KBM-7 (cell line): ENCODE measurements around the gene TRIM10.

Source experiments
- DNase-seq: peaks from one replicate; pipeline ENCODE4 v3.0.0-alpha.2; 2015
- in situ Hi-C: fragments of 300-500 bp; cut with MboI; formaldehyde crosslinking; loops from 2 replicates; pipeline ENCODE4 v1.14.3; 2020; ENCODE audit warnings: low sequenced_read_pairs, low pct_unique_long_range_greater_than_20kb, mixed read lengths

TRIM10 gene, protein sequence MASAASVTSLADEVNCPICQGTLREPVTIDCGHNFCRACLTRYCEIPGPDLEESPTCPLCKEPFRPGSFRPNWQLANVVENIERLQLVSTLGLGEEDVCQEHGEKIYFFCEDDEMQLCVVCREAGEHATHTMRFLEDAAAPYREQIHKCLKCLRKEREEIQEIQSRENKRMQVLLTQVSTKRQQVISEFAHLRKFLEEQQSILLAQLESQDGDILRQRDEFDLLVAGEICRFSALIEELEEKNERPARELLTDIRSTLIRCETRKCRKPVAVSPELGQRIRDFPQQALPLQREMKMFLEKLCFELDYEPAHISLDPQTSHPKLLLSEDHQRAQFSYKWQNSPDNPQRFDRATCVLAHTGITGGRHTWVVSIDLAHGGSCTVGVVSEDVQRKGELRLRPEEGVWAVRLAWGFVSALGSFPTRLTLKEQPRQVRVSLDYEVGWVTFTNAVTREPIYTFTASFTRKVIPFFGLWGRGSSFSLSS

GRCh38 chr6:30160785-30161531 lies at the start of gene TRIM10:
TRIM10 (minus strand) TSS chr6:30161211; CDS start chr6:30160858, 353 bp downstream.
- in situ Hi-C loops, result no loop called here
- DNase-seq, result no peak

DNA sequence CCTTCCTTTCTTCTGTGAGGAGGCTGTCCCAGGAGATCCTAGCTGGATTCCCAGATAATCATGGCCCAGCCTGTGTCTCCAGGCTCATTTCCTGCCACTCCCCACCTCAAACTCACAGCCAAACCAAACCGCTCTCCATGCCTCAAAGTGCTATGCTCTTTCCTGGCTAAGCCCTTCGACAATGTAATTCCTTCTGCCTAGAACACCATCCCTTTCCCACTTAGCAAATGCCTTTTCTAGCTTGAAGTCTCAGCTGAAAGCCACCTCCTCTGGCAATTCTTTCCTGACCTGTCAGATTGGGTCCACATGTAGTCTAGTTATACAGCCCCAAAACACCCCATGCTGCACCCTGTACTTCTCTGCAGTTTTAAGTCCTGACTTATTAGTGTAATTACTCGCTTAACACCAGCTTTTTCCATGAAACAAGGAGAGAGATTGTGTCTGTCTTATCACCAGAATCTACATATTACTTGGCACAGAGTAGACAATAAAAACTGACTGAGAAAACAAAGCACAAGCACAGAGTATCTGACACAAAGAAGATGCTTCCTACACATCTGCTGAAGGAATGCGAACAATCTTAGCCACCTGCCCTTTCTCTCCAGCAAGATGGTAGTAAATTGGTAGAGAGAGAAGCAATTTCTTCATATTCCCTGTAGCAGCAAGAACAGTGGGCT lies 46.7 kb upstream of the TRIM10 start:
- in situ Hi-C loops, result no loop called here

DNA sequence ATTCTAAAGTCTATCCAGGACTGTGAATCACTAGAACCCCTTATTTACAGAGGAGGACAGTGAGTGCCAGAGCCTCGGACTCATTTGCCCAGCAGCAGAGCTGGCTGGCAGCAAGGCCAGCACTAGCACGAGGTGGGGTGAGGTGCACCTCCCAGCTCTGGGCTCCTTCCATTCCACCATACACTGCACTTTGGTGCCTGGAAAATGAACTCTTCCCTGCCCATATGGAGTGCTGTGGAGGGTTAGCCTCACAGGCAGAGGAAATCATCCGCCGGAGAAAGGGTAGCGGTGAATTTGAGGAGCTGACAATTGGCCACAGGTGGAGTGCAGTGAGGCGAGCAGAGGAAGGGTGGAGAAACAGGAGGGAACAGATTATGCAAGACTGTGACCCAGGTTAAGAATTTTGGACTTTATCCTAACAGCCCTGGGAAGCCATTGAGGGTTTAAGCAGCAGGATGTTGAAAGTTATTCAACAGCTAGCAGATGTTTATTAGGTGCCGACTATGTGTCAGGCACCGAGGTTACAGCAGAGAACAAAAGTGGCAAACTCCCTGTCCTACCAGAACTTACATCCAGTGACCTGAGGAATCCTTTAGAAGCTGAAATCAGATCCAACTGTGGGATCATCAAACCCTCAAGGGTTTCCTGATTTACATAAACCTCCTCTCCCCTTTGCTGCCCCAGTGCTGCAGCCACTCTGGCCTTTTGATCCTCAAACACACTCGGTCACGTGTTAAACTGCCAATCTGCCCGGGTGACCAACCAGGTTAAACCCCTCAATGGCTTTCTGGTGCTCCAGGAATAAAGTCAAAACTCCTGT lies 46.0 kb upstream of the TRIM10 start:
- in situ Hi-C loops, result no loop called here
- DNase-seq, result no peak

More for the DNA sequence above, 46.7 kb upstream of the TRIM10 start:
- no peak for DNase-seq

- in situ Hi-C loops, result no loop called here
- no peak for DNase-seq
Measured at GRCh38 chr6:30206152-30206551, 45.1 kb upstream of the TRIM10 start.

GRCh38 chr6:30204116-30204515 lies 43.1 kb upstream of the TRIM10 start:
- in situ Hi-C loops, result no loop called here
- DNase-seq, result no peak

DNA sequence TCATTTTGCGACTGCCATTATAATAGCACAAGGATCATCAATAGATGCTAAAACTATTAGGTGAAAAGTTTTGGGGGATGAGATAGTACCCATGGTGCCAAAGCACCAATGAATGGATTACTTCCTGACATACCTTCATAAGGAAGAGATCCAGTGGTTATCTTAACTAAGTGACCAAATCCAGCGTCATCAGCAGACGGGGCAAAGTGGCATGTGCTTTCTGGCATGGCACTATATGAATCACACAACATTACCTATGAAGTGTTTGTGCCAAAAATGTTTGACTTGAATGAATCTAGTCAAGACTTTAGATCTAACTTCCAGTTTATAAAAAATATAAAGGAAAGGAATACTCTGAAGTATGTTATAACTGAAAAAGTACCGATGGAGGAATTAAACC lies 41.4 kb upstream of the TRIM10 start:
- DNase-seq, result no peak
- in situ Hi-C loops, result no loop called here

- DNase-seq, result peak; percentile 88
- in situ Hi-C loops, result no loop called here
Measured at GRCh38 chr6:30200551-30201281, 39.7 kb upstream of the TRIM10 start.

DNA sequence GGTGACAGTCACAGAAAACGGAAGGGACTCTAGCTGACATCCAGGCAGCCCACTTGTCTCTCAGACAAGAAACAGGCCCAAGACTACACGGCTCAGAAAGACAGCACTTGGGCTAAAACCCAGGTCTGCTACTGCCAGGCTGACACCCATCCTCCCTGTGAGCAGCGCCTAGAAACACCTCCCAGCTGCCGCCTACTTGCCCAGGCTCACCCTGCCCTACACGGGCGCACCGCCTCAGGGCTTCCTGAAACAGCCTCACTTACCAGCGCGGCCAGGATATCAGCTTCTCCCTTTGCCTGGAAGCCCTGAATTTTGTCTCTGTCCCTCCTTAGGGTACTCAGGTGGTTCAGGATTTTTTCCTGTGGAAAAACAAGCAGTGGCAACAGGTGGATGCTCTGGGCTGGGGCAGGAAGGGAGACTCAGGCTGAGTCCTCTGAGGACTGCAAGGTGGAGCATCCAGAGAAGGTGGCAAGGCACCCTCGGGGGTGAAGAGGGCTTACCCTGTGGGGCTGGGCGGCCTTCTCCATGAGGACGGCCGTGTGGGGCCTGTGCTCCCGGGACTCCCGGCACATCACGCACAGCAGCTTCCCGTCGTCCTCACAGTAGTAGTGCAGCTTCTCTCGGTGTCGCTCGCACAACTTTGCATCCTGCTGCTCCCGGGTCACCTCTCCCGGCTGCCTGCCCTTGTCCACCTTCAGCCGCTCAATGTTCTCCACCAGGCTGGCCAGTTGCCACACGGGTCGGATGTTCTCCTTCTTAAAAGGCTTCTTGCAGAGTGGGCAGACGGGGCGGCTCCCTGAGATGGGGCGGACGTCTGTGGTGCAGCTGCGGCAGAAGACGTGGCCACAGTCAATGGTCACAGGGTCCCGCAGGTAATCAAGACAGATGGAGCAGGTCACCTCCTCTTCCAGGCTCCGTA lies 37.4 kb upstream of the TRIM10 start:
- in situ Hi-C loops, result no loop called here
- no peak for DNase-seq

- DNase-seq, result no peak
Measured at GRCh38 chr6:30196376-30196775, 35.4 kb upstream of the TRIM10 start.

DNA sequence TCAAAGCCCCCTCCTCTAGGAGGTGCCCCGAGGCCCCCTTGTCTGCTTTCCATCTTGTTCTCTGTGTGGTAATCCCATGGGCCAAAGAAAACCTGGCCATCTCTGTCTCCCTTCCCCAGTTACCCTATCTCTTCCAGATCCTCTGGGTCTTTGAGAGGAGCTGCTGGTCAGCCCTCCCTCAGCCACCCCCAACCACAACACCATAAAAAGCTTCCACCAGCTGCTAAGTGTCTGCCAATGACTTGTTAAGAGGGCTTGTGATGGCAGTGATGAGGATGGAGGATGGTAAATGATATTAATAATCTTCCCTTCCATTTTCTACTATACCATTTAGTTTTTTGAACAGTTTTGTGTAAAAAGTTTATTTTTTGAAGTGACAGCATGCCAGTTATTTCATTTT lies 34.9 kb upstream of the TRIM10 start:
- DNase-seq, result no peak
- in situ Hi-C loops, result no loop called here

More at GRCh38 chr6:30196376-30196775, 35.4 kb upstream of the TRIM10 start:
- in situ Hi-C loops, result no loop called here

DNA sequence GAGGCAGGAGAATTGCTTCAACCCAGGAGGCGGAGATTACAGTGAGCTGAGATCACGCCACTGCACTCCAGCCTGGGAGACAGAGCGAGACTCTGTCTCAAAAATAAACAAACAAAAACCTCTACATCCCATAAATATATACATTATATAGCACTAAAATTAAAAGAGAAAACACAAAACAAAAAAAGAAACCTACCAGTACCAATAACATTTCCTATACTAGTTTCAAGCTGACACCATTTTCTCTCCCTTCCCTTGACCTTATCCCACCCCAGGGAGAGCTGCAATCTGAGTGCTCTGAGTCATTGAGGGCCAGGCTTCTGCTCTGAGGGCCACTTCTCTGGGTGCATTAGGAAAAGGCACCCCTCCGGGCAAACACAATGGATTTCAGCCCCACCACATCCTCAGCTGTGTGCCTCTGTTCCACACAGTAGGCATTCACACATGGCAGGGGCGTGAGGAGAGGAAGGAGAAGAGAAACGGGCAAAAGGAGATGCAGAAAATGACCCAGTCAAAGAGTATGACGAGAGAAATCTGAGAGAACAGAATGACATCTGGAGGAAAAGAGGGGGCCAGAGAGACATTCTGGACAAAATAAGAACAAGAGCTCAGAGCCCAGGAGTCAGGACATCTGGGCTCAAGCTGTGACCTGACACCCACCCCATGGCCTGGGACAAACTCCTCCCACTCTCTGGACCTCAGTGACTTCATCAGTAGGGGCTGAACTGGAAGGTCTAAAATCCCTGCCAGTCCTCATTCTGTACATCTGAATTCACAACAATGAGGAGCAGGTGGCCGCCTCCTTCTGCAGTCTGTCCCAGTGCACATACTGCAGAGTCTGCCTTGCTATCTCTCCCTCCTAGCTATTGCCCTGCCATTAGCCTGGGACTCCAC lies 34.0 kb upstream of the TRIM10 start:
- in situ Hi-C loops, result no loop called here
- no peak for DNase-seq

GRCh38 chr6:30192076-30192475 lies 31.1 kb upstream of the TRIM10 start:
- no peak for DNase-seq
- in situ Hi-C loops, result no loop called here

GRCh38 chr6:30188541-30188940 lies 27.5 kb upstream of the TRIM10 start:
- in situ Hi-C loops, result no loop called here
- no peak for DNase-seq

DNA sequence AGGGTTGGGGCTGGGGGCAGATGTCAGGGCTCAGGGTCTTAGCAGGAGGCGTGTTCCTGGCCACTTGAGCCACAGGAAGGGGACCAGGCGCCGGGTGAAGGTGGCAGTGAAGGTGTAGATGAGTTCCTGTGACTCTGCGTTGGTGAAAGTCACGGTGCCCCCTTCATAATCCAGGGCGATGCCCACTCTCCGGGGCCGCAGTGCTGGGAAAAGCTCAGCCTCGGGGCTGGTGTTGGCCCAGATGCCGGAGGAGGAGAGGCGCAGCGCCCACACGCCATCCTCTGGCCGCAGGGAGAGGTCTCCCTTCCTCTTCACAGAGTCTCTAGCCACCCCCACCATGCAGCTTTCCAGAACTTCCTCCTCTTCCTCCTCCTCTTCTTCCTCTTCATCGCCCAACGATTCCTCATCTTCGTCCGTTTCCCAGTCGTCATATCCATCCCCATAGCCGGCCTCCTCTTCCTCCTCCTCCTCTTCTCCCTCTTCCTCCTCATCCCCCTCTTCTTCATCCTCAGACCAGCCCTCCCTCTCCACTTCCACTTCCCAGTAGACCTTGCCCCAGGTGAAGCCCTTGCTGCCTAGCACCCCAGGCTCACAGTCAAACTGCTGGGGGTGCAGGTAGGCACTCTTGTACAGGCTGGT lies 25.0 kb upstream of the TRIM10 start:
- in situ Hi-C loops, result no loop called here
- no peak for DNase-seq

- no peak for DNase-seq
- in situ Hi-C loops, result no loop called here
Measured at GRCh38 chr6:30184417-30185031, 23.5 kb upstream of the TRIM10 start.

DNA sequence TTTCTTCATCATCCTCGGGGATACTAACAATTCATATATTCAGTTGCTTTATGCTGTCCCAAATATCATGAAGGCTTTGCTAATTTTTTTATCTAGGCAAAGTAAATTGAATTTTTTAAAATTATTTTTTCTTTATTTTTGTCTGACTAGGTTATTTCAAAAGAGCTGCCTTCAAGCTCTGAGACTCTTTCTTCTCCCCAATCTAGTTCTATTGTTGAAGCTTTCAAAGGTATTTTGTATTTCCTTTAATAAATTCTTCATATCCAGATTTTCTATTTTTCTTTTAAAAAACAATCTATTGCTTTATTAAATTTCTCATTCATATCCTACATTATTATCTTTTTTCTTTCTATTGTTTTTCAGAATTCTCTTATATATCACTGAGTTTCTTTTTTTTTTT lies 19.1 kb upstream of the TRIM10 start:
- in situ Hi-C loops, result no loop called here
- no peak for DNase-seq
